HFFc6 (cell line): ENCODE data around the gene TTC39C. TPM values are rescaled to one million over a fixed set of nuclear protein-coding genes. Genes with fewer than 3 reads are reported as not detected.

Experiments
- DNase-seq: peaks from one replicate; pipeline ENCODE4 v3.0.0-alpha.2; 2018
- H3K27ac Mint-ChIP-seq: 2 replicates; pipeline ENCODE4 v1.8.0; 2020; ENCODE audit warnings: mild to moderate bottlenecking, mixed read lengths
- H3K27me3 Mint-ChIP-seq: 2 replicates; pipeline ENCODE4 v1.8.0; 2021; ENCODE audit warnings: mild to moderate bottlenecking, moderate library complexity, mixed read lengths; ENCODE audit not compliant: insufficient read depth
- H3K36me3 Mint-ChIP-seq: 2 replicates; pipeline ENCODE4 v1.8.0; 2021; ENCODE audit warnings: low read depth, mixed read lengths
- H3K4me1 Mint-ChIP-seq: 2 replicates; pipeline ENCODE4 v1.8.0; 2020; ENCODE audit warnings: low read depth, mixed read lengths
- H3K4me3 Mint-ChIP-seq: 2 replicates; pipeline ENCODE4 v1.8.0; 2020; ENCODE audit warnings: mild to moderate bottlenecking, moderate library complexity, mixed read lengths
- H3K9me3 Mint-ChIP-seq: 2 replicates; pipeline ENCODE4 v1.8.0; 2020; ENCODE audit warnings: mild to moderate bottlenecking, mixed read lengths
- CTCF ChIP-seq: fragments of 200-600 bp; sonication (generic); IDR thresholded peaks from 2 replicates; pipeline ENCODE4 v1.5.0; 2021; ENCODE audit warnings: antibody characterized with exemption, mild to moderate bottlenecking
- total RNA-seq, 6 experiments: library from RNA; stranded (reverse); fragmentation: NEBNext Ultra II Directional; extraction: Animal tissue kit (Norgen Biotek cat#: 25700); gene quantifications; 2 replicates in 1 of 6; 3 replicates in 5 of 6; pipeline ENCODE4 v1.2.3, GENCODE V29; 2021

The TTC39C gene
- total RNA-seq, 6 experiments from 2014 or later, result 10.1 to 21.3 (median 17.4) TPM

- DNase-seq, result no peak
- H3K9me3 Mint-ChIP-seq, result no peaks in the 10 kb centered on the region
These were observed 106.1 kb downstream of the TTC39C start for GRCh38 chr18:24120676-24121075.

GRCh38 chr18:24121625-24122024 is 107.1 kb downstream of the TTC39C start:
- H3K36me3 Mint-ChIP-seq, result peaks cover 6% of the 10 kb centered on the region
- DNase-seq, result no peak

More at GRCh38 chr18:24120676-24121075, 106.1 kb downstream of the TTC39C start:
- peaks cover 6% of the 10 kb centered on the region for H3K4me1 Mint-ChIP-seq
- peaks cover 2% of the 10 kb centered on the region for H3K27me3 Mint-ChIP-seq
- no peak overlapping the region for H3K4me3 Mint-ChIP-seq
- peaks cover 6% of the 10 kb centered on the region for H3K36me3 Mint-ChIP-seq
- H3K27ac Mint-ChIP-seq, result no peak overlapping the region
- TF ChIP-seq CTCF, result no peak

GRCh38 chr18:24126155-24126961 is 111.8 kb downstream of the TTC39C start:
- TF ChIP-seq CTCF, result no peak
- Mint-ChIP-seq H3K27ac (no peak overlapping the region), H3K36me3 (peaks cover 5% of the 10 kb centered on the region; the same call in 1 of the 2 replicates), H3K4me1 (peaks cover 19% of the 10 kb centered on the region), H3K4me3 (no peak overlapping the region), H3K27me3 (peaks cover 2% of the 10 kb centered on the region), H3K9me3 (no peaks in the 10 kb centered on the region)
- DNase-seq, result no peak

More at GRCh38 chr18:24121625-24122024, 107.1 kb downstream of the TTC39C start:
- H3K27me3 Mint-ChIP-seq, result peaks cover 2% of the 10 kb centered on the region
- TF ChIP-seq CTCF, result no peak
- H3K4me3 Mint-ChIP-seq, result no peak overlapping the region
- peaks cover 15% of the 10 kb centered on the region for H3K4me1 Mint-ChIP-seq
- H3K9me3 Mint-ChIP-seq, result no peaks in the 10 kb centered on the region
- no peak overlapping the region for H3K27ac Mint-ChIP-seq

GRCh38 chr18:24127735-24128134 is 113.2 kb downstream of the TTC39C start:
- no peak for DNase-seq
- Mint-ChIP-seq H3K27me3 (peaks cover 2% of the 10 kb centered on the region), H3K9me3 (no peaks in the 10 kb centered on the region), H3K36me3 (peaks cover 5% of the 10 kb centered on the region; the same call in 1 of the 2 replicates), H3K27ac (no peak overlapping the region), H3K4me1 (peaks cover 25% of the 10 kb centered on the region), H3K4me3 (no peak overlapping the region)
- no peak for TF ChIP-seq CTCF

- H3K4me1 Mint-ChIP-seq, result peaks cover 25% of the 10 kb centered on the region
- no peak for DNase-seq
These were observed 114.1 kb downstream of the TTC39C start for GRCh38 chr18:24128700-24129099.

More at GRCh38 chr18:24128700-24129099, 114.1 kb downstream of the TTC39C start:
- Mint-ChIP-seq H3K9me3 (no peaks in the 10 kb centered on the region), H3K4me3 (no peak overlapping the region), H3K27ac (no peak overlapping the region), H3K27me3 (peaks cover 2% of the 10 kb centered on the region), H3K36me3 (peaks cover 5% of the 10 kb centered on the region; the same call in 1 of the 2 replicates)
- no peak for TF ChIP-seq CTCF
